Gastroesophageal sphincter (tissue), 3 donors: ENCODE data around the gene YPEL1.

Source experiments
- EP300 ChIP-seq: sonication (generic); formaldehyde crosslinking; IDR thresholded peaks from one replicate; pipeline ENCODE4 v1.6.1; 2017; ENCODE audit warnings: antibody characterized with exemption, mild to moderate bottlenecking
- POLR2A ChIP-seq, 2 donors: fragments of 450-650 bp; IDR thresholded peaks; one replicate each; pipeline ENCODE4 v1.6.1; 2017; ENCODE audit warnings: antibody characterized with exemption in 2 of 2, mild to moderate bottlenecking in 2 of 2, moderate library complexity in 1 of 2
- POLR2AphosphoS5 ChIP-seq: sonication (generic); formaldehyde crosslinking; IDR thresholded peaks from one replicate; pipeline ENCODE4 v1.6.1; 2017; ENCODE audit warnings: antibody characterized with exemption
- TF ChIP-seq, protein P1 (sequence below), 4 experiments: fragments of 200-600 bp in 2 of 4; fragments of 450-650 bp in 2 of 4; sonication (generic) in 1 of 4; IDR thresholded peaks; one replicate each; pipeline ENCODE4 v1.5.1; 2017 to 2019; ENCODE audit warnings: antibody characterized with exemption in 4 of 4, mild to moderate bottlenecking in 2 of 4, moderate library complexity in 2 of 4

DNA sequence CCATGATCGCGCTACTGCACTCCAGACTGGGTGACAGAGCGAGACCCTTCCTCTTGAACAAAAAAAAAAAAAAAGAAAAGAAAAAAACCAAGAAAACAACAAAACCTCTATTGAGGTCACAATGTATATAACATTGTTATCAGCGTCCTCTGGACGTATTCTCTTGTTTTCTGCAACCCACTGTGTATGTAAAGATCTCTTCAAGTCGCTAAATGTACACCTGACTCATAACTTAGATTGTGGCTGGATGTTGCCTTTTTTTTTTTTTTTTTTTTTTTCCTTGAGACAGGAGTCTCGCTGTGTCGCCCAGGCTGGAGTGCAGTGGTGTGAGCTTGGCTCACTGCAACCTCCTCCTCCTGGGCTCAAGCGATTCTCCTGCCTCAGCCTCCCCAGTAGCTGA lies 1.4 kb upstream of the YPEL1 start:
- TF ChIP-seq, protein P1, sequence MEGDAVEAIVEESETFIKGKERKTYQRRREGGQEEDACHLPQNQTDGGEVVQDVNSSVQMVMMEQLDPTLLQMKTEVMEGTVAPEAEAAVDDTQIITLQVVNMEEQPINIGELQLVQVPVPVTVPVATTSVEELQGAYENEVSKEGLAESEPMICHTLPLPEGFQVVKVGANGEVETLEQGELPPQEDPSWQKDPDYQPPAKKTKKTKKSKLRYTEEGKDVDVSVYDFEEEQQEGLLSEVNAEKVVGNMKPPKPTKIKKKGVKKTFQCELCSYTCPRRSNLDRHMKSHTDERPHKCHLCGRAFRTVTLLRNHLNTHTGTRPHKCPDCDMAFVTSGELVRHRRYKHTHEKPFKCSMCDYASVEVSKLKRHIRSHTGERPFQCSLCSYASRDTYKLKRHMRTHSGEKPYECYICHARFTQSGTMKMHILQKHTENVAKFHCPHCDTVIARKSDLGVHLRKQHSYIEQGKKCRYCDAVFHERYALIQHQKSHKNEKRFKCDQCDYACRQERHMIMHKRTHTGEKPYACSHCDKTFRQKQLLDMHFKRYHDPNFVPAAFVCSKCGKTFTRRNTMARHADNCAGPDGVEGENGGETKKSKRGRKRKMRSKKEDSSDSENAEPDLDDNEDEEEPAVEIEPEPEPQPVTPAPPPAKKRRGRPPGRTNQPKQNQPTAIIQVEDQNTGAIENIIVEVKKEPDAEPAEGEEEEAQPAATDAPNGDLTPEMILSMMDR (IDR thresholded peaks at IDR 0.05) = no peak
- TF ChIP-seq POLR2A (IDR thresholded peaks at IDR 0.05) = no peak
- TF ChIP-seq EP300 = no peak
- TF ChIP-seq POLR2AphosphoS5 = no peak
